HepG2 (cell line): ENCODE data around the gene DBNDD1. TPM values are rescaled to one million over a fixed set of nuclear protein-coding genes. Genes with fewer than 3 reads are reported as not detected.

Experiments used
- GATA4 ChIP-seq: sonication (generic); IDR thresholded peaks from 2 replicates; pipeline ENCODE4 v1.6.1; 2016; ENCODE audit warnings: antibody characterized with exemption, low read depth, borderline replicate concordance
- HNF4A ChIP-seq: sonication (generic); formaldehyde crosslinking; IDR thresholded peaks from 2 replicates; pipeline ENCODE4 v1.4.0; 2020; ENCODE audit warnings: missing genetic modification reagents
- HNF4G ChIP-seq, 2 experiments: sonication (generic) in 1 of 2; formaldehyde crosslinking in 1 of 2; IDR thresholded peaks; 2 replicates each; pipeline versions ENCODE4 v1.4.0 to v1.6.1; 2011 to 2020; ENCODE audit warnings: borderline replicate concordance in 2 of 2, low read depth in 2 of 2, mild to moderate bottlenecking in 2 of 2, low read length in 1 of 2, missing genetic modification reagents in 1 of 2, moderate library complexity in 1 of 2
- KLF6 ChIP-seq: IDR thresholded peaks from 2 replicates; pipeline ENCODE4 v1.8.0; 2016; ENCODE audit warnings: missing biosample characterization, missing genetic modification reagents
- MAF1 ChIP-seq: sonication (generic); formaldehyde crosslinking; IDR thresholded peaks from 2 replicates; pipeline ENCODE4 v1.5.0; 2020; ENCODE audit warnings: missing genetic modification reagents, borderline replicate concordance
- MED1 ChIP-seq: sonication (generic); formaldehyde crosslinking; IDR thresholded peaks from 2 replicates; pipeline ENCODE4 v1.4.0; 2020; ENCODE audit warnings: missing genetic modification reagents
- NCOR1 ChIP-seq: fragments of 200-600 bp; sonication (generic); IDR thresholded peaks from 2 replicates; pipeline ENCODE4 v1.7.0; 2017; ENCODE audit warnings: antibody characterized with exemption, low read length, borderline replicate concordance
- RORA ChIP-seq: sonication (generic); formaldehyde crosslinking; IDR thresholded peaks from 2 replicates; pipeline ENCODE4 v1.5.0; 2020; ENCODE audit warnings: mild to moderate bottlenecking, missing genetic modification reagents, moderate library complexity
- SSRP1 ChIP-seq: IDR thresholded peaks from 2 replicates; pipeline ENCODE4 v1.6.1; 2016; ENCODE audit warnings: control low read depth
- ZBTB7B ChIP-seq: sonication (generic); formaldehyde crosslinking; IDR thresholded peaks from 2 replicates; pipeline ENCODE4 v1.4.0; 2020; ENCODE audit warnings: missing genetic modification reagents
- ZNF446 ChIP-seq: sonication (generic); formaldehyde crosslinking; IDR thresholded peaks from 2 replicates; pipeline ENCODE4 v1.5.0; 2020; ENCODE audit warnings: mild to moderate bottlenecking, missing genetic modification reagents
- ZNF468 ChIP-seq: sonication (generic); formaldehyde crosslinking; IDR thresholded peaks from 2 replicates; pipeline ENCODE4 v1.8.0; 2022; ENCODE audit warnings: mild to moderate bottlenecking, moderate library complexity, missing genetic modification reagents
- ZNF501 ChIP-seq: sonication (generic); formaldehyde crosslinking; IDR thresholded peaks from 2 replicates; pipeline ENCODE4 v1.5.1; 2020; ENCODE audit warnings: mild to moderate bottlenecking, moderate library complexity, missing genetic modification reagents
- polyA plus RNA-seq, 8 experiments: library from polyadenylated mRNA; depleted of rRNA in 3 of 8; stranded (reverse) in 7 of 8; unstranded in 1 of 8; fragments of >200 nt; fragmentation: Illumina TruSeq in 4 of 8; extraction: Trizol in 4 of 8; gene quantifications; 2 replicates each; pipeline versions ENCODE4 v1.2.1 to v1.2.3, GENCODE V29; 2011 to 2016; ENCODE audit warnings: low read depth in 4 of 8, missing spikeins in 1 of 8, mixed read lengths in 1 of 8; ENCODE audit not compliant: insufficient read depth in 1 of 8
- total RNA-seq, 5 experiments: library from RNA; depleted of rRNA; stranded (reverse); fragments of >200 nt; fragmentation: Illumina TruSeq; extraction: Trizol; gene quantifications; 2 replicates each; pipeline ENCODE4 v1.2.3, GENCODE V29; 2016; ENCODE audit warnings: low read depth in 1 of 5
- TF ChIP-seq, protein P1 (sequence below): sonication (generic); formaldehyde crosslinking; conservative IDR thresholded peaks from 2 replicates; pipeline ENCODE4 v1.4.0; 2020; ENCODE audit warnings: mild to moderate bottlenecking, missing genetic modification reagents, moderate library complexity
- TF ChIP-seq, protein P2 (sequence below): sonication (generic); formaldehyde crosslinking; IDR thresholded peaks from 2 replicates; pipeline ENCODE4 v1.8.1; 2023; ENCODE audit warnings: missing genetic modification reagents, mild to moderate bottlenecking, borderline replicate concordance
- TF ChIP-seq, protein P3 (sequence below): sonication (generic); formaldehyde crosslinking; IDR thresholded peaks from 2 replicates; pipeline ENCODE4 v1.4.0; 2020; ENCODE audit warnings: mild to moderate bottlenecking, missing genetic modification reagents
- TF ChIP-seq, protein P4 (sequence below), 2 experiments: fragments of 450-650 bp in 1 of 2; sonication (generic) in 1 of 2; formaldehyde crosslinking; IDR thresholded peaks; 2 replicates each; pipeline versions ENCODE4 v1.5.0 to v1.8.0; 2020 to 2022; ENCODE audit warnings: mild to moderate bottlenecking in 1 of 2, missing genetic modification reagents in 1 of 2

Gene DBNDD1
- total and polyA plus RNA-seq, 2 of the 13 experiments (the other 11 are each of a cell fraction or from before 2014, with no cell fraction given): 17.0 to 40.4 TPM

DNA sequence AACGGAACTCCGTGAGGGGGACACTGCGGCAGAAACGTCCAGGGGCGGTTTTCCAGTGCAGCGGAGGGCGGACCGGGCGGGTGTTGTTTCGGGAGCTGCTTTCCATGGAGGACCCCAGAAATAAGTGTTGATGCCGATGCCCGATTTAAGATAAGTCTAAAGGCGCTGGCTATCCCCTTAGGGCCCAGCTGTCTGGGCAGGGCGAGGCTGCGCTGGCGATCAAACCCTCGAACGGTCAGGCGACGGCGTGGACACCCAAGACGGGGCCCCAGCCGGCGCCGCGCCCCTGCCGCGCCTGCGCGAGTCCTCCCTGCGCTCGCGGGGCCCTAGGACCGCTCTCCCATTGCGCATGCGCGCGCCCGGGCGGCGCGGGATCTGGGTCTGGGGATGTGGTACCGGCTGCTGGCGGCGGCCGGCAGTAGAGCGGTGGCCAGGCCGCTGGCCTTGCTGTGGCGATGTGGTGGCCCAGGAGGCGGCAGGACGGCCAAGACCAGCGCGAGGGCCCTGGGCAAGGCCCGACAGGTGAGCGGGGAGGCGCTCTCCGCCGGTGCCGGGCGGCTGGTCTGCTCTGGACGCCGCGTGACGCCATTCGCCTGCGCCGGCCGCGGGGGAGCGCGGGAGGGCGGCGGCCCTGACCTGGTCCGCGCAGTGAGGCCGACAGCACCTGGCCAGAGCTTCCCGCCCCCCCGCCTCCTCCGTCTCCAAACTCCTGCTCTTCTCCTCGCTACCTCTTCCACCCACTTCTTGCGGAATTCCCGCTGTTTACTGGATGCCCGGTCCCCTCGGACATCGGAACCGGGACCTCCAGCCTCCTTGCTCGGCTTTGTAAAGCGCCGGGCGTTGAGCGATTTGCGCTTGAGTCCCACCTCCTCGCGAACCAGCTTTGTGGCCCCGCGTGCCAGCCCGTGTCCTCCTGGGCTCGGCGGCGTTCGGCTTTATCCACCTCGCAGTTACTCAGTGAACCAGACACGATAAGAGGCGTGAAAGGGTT is 46.7 kb downstream of the DBNDD1 start (continued):
- TF ChIP-seq, protein P1, sequence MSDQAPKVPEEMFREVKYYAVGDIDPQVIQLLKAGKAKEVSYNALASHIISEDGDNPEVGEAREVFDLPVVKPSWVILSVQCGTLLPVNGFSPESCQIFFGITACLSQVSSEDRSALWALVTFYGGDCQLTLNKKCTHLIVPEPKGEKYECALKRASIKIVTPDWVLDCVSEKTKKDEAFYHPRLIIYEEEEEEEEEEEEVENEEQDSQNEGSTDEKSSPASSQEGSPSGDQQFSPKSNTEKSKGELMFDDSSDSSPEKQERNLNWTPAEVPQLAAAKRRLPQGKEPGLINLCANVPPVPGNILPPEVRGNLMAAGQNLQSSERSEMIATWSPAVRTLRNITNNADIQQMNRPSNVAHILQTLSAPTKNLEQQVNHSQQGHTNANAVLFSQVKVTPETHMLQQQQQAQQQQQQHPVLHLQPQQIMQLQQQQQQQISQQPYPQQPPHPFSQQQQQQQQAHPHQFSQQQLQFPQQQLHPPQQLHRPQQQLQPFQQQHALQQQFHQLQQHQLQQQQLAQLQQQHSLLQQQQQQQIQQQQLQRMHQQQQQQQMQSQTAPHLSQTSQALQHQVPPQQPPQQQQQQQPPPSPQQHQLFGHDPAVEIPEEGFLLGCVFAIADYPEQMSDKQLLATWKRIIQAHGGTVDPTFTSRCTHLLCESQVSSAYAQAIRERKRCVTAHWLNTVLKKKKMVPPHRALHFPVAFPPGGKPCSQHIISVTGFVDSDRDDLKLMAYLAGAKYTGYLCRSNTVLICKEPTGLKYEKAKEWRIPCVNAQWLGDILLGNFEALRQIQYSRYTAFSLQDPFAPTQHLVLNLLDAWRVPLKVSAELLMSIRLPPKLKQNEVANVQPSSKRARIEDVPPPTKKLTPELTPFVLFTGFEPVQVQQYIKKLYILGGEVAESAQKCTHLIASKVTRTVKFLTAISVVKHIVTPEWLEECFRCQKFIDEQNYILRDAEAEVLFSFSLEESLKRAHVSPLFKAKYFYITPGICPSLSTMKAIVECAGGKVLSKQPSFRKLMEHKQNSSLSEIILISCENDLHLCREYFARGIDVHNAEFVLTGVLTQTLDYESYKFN (CRISPR knock-in tag): peak; percentile 54
- TF ChIP-seq ZNF501 (CRISPR knock-in tag) (peak; percentile 51), HNF4A (CRISPR knock-in tag) (no peak; the same call in 1 of the 2 replicates), MAF1 (CRISPR knock-in tag) (peak; percentile 87; the same call in 1 of the 2 replicates), ZNF468 (CRISPR knock-in tag) (no peak), ZNF446 (no peak; the same call in 1 of the 2 replicates), HNF4G (IDR thresholded peaks at IDR 0.05; ENCODE audit: borderline replicate concordance, low read depth, low read length) (0 out of 2 replicates have a peak, but pooled peaks have one; percentile 51), HNF4G (CRISPR knock-in tag; IDR thresholded peaks at IDR 0.05; ENCODE audit: borderline replicate concordance, low read depth) (peak; percentile 52; the same call in 1 of the 2 replicates), GATA4 (peak; percentile 64; the same call in 1 of the 2 replicates), NCOR1 (peak; percentile 32; the same call in 1 of the 2 replicates), KLF6 (CRISPR knock-in tag) (peak; percentile 94; the same call in 1 of the 2 replicates), ZBTB7B (0 out of 2 replicates have a peak, but pooled peaks have one; percentile 4), SSRP1 (CRISPR knock-in tag) (no peak; the same call in 1 of the 2 replicates), RORA (CRISPR knock-in tag) (no peak), MED1 (peak; percentile 84)
- TF ChIP-seq, protein P2, sequence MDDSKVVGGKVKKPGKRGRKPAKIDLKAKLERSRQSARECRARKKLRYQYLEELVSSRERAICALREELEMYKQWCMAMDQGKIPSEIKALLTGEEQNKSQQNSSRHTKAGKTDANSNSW (CRISPR knock-in tag): no peak
- TF ChIP-seq, protein P3, sequence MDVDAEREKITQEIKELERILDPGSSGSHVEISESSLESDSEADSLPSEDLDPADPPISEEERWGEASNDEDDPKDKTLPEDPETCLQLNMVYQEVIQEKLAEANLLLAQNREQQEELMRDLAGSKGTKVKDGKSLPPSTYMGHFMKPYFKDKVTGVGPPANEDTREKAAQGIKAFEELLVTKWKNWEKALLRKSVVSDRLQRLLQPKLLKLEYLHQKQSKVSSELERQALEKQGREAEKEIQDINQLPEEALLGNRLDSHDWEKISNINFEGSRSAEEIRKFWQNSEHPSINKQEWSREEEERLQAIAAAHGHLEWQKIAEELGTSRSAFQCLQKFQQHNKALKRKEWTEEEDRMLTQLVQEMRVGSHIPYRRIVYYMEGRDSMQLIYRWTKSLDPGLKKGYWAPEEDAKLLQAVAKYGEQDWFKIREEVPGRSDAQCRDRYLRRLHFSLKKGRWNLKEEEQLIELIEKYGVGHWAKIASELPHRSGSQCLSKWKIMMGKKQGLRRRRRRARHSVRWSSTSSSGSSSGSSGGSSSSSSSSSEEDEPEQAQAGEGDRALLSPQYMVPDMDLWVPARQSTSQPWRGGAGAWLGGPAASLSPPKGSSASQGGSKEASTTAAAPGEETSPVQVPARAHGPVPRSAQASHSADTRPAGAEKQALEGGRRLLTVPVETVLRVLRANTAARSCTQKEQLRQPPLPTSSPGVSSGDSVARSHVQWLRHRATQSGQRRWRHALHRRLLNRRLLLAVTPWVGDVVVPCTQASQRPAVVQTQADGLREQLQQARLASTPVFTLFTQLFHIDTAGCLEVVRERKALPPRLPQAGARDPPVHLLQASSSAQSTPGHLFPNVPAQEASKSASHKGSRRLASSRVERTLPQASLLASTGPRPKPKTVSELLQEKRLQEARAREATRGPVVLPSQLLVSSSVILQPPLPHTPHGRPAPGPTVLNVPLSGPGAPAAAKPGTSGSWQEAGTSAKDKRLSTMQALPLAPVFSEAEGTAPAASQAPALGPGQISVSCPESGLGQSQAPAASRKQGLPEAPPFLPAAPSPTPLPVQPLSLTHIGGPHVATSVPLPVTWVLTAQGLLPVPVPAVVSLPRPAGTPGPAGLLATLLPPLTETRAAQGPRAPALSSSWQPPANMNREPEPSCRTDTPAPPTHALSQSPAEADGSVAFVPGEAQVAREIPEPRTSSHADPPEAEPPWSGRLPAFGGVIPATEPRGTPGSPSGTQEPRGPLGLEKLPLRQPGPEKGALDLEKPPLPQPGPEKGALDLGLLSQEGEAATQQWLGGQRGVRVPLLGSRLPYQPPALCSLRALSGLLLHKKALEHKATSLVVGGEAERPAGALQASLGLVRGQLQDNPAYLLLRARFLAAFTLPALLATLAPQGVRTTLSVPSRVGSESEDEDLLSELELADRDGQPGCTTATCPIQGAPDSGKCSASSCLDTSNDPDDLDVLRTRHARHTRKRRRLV: peak; percentile 22; the same call in 1 of the 2 replicates
- TF ChIP-seq, protein P4, sequence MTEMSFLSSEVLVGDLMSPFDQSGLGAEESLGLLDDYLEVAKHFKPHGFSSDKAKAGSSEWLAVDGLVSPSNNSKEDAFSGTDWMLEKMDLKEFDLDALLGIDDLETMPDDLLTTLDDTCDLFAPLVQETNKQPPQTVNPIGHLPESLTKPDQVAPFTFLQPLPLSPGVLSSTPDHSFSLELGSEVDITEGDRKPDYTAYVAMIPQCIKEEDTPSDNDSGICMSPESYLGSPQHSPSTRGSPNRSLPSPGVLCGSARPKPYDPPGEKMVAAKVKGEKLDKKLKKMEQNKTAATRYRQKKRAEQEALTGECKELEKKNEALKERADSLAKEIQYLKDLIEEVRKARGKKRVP (CRISPR knock-in tag; IDR thresholded peaks at IDR 0.05): no peak; a peak in 2 of 4 replicates
